Upper lobe of left lung (tissue), 6 donors: Measurements from ENCODE around the gene CD207. TPM values are rescaled to one million over a fixed set of nuclear protein-coding genes. Genes with fewer than 3 reads are reported as not detected.

Experiments used
- ATAC-seq, 2 donors: fragments of 200-7000 bp; cut with Tn5 transposase; one replicate each; pipeline ENCODE4 v1.9.1; 2022; ENCODE audit warnings: mild to moderate bottlenecking in 2 of 2, moderate library complexity in 2 of 2; ENCODE audit not compliant: low FRiP score in 2 of 2
- DNase-seq, 2 donors: peaks; one replicate each; pipeline ENCODE4 v3.0.0-alpha.2; 2019 to 2020
- H3K27ac ChIP-seq, 4 donors: fragments of 200-600 bp; sonication (generic); one replicate each; pipeline ENCODE4 v1.5.1; 2016 to 2019
- H3K27me3 ChIP-seq, 4 donors: fragments of 200-600 bp; sonication (generic); one replicate each; pipeline ENCODE4 v1.5.1; 2017 to 2019
- H3K36me3 ChIP-seq, 4 donors: fragments of 200-600 bp; sonication (generic); one replicate each; pipeline ENCODE4 v1.5.1; 2016 to 2019
- H3K4me1 ChIP-seq, 4 donors: fragments of 200-600 bp; sonication (generic); one replicate each; pipeline ENCODE4 v1.5.1; 2018 to 2019
- H3K4me3 ChIP-seq, 4 donors: fragments of 200-600 bp; sonication (generic); one replicate each; pipeline ENCODE4 v1.5.1; 2017 to 2019; ENCODE audit warnings: mild to moderate bottlenecking in 2 of 4, moderate library complexity in 1 of 4
- H3K9me3 ChIP-seq, 4 donors: fragments of 200-600 bp; sonication (generic); one replicate each; pipeline ENCODE4 v1.5.1; 2018 to 2019
- EP300 ChIP-seq, 4 donors: sonication (generic); formaldehyde crosslinking; IDR thresholded peaks; one replicate each; pipeline ENCODE4 v1.5.1; 2017; ENCODE audit warnings: antibody characterized with exemption in 4 of 4, control low read depth in 2 of 4
- POLR2A ChIP-seq, 4 donors: fragments of 450-650 bp; IDR thresholded peaks; one replicate each; pipeline ENCODE4 v1.5.1; 2016 to 2017; ENCODE audit warnings: antibody characterized with exemption in 4 of 4, mild to moderate bottlenecking in 2 of 4
- POLR2AphosphoS5 ChIP-seq, 2 donors: sonication (generic); formaldehyde crosslinking; IDR thresholded peaks; one replicate each; pipeline ENCODE4 v1.5.1; 2017; ENCODE audit warnings: antibody characterized with exemption in 2 of 2
- WGBS, 2 donors: methylation state at CpG; one replicate each; pipeline ENCODE4 v1.1.5; 2017 to 2018; 5-methylcytosine and 5-hydroxymethylcytosine counted together
- total RNA-seq, 6 donors: library from RNA; depleted of rRNA in 4 of 6; stranded (reverse); fragments of >200 nt in 4 of 6; gene quantifications; one replicate each; pipeline versions ENCODE4 v1.1.0 to v1.2.1, GENCODE V29; 2016 to 2021
- TF ChIP-seq, protein P1 (sequence below), 6 experiments: fragments of 450-650 bp in 4 of 6; fragments of 200-600 bp in 2 of 6; sonication (generic) in 2 of 6; IDR thresholded peaks; one replicate each; pipeline ENCODE4 v1.5.1; 2016 to 2019; ENCODE audit warnings: antibody characterized with exemption in 6 of 6
- donor health status: DM: no; HTN: no; CAD: no; lungs with moderate emphysema.
- donor health status: DM: no; HTN: yes; CAD: no; lungs with severe emphysema.

Gene CD207
- total RNA-seq, 6 donors from 2014 or later: 0.74 to 2.2 TPM; not detected in 4

DNA sequence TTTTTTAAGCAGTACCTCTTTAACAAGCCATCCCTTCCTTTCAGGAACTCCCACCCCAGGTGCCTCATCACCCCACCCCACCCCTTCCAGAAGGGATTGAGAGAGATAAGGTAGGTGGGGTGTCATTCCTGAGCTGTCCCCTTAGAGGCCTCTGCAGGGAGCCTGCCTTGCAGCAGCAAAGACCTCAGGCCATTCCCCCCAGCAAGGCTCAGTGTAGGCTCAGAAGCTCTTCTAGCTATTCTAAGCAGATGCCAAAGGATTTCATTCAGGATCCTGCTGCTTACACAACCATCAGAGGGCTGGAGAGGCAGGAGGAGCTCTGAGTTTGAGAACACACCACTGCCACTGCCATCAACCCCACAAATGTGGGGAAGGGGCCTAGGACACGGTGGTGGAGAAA is 39.4 kb downstream of the CD207 start:
- Histone ChIP-seq H3K27me3 (peaks cover 0 to under 1% (median 0%) of the 10 kb centered on the region in 4 donors), H3K9me3 (peaks cover 0 to 4% (median 0%) of the 10 kb centered on the region in 4 donors), H3K27ac (no peak overlapping the region), H3K4me3 (no peak overlapping the region), H3K4me1 (no peaks in the 10 kb centered on the region), H3K36me3 (no peaks in the 10 kb centered on the region)
- ATAC-seq (no peak), DNase-seq (no peak)
- TF ChIP-seq, protein P1, sequence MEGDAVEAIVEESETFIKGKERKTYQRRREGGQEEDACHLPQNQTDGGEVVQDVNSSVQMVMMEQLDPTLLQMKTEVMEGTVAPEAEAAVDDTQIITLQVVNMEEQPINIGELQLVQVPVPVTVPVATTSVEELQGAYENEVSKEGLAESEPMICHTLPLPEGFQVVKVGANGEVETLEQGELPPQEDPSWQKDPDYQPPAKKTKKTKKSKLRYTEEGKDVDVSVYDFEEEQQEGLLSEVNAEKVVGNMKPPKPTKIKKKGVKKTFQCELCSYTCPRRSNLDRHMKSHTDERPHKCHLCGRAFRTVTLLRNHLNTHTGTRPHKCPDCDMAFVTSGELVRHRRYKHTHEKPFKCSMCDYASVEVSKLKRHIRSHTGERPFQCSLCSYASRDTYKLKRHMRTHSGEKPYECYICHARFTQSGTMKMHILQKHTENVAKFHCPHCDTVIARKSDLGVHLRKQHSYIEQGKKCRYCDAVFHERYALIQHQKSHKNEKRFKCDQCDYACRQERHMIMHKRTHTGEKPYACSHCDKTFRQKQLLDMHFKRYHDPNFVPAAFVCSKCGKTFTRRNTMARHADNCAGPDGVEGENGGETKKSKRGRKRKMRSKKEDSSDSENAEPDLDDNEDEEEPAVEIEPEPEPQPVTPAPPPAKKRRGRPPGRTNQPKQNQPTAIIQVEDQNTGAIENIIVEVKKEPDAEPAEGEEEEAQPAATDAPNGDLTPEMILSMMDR (IDR thresholded peaks at IDR 0.05): no peak
- TF ChIP-seq POLR2A (IDR thresholded peaks at IDR 0.05) (no peak), EP300 (IDR thresholded peaks at IDR 0.05) (no peak), POLR2AphosphoS5 (IDR thresholded peaks at IDR 0.05) (no peak)
- WGBS, 2 donors: 71 to 75% methylated on average over 1 of the region's 1 CpG

DNA sequence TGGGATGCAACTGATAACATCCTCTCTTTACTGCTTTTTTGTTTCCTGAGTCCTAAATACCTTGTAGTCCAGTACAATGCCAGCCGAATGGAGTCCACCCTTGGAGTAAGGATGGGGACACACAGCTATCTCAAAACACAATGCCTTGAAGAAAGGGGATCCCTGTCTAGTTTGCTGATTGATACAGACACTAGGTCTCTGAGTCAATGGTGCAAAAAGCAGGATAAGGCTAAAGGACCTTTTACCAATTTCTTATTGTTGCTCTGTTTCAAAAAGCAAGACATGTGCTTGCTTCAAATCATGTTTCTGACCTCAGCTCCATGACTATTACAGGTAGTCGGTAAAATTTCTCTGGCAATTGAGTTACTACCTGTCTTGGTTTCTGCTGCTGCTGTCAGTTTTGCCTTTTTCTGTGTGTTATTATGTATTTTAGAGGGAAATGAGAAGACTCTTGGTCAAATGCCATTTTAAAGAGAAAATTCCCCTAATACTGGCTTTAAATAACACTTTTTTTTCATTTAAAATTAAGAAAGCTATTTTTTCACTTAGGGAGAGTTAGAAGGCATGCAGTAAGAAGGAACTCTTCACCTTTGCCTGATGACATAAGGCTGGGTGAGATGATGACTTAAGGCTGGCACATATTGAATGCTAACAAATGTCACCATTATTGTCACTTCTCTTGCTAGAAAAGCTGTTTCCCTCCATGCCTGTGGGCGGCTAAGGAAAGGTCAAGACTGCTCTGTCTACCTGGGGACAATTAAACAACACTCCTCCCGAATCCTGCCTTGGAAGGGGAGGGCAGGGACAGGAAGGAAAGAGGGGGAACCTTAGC is 40.2 kb downstream of the CD207 start:
- 66 to 73% methylated on average over 4 of the region's 4 CpGs for WGBS, 2 donors
- ATAC-seq: no peak

DNA sequence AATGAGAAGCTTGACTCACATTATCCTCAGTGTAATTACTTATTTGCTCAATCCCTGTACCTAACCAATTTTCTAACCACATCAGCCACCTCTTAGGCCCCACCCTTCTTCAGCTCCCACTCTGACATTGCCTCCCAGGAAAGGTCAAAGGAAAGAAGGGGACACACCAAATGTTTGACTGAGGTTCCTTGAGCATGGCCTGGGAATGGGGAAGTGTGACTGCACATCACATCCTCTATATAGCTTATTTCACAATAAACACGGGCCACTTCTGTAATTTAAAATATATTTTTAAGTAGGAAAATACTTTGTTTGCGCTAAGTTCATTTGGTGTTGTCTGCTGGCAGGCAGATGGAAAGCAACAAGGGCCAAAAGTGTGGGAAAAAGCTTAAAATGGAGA is 42.2 kb downstream of the CD207 start:
- WGBS, 2 donors: 64 to 77% methylated on average over 2 of the region's 2 CpGs
- Histone ChIP-seq H3K9me3 (no peaks in the 10 kb centered on the region), H3K27ac (no peak overlapping the region), H3K4me3 (no peak overlapping the region), H3K4me1 (peaks cover 11 to 15% (median 13%) of the 10 kb centered on the region in 4 donors), H3K36me3 (no peaks in the 10 kb centered on the region), H3K27me3 (peaks cover 0 to 20% (median 9%) of the 10 kb centered on the region in 4 donors)
- TF ChIP-seq POLR2AphosphoS5 (IDR thresholded peaks at IDR 0.05) (no peak), POLR2A (IDR thresholded peaks at IDR 0.05) (no peak), EP300 (IDR thresholded peaks at IDR 0.05) (no peak)
- TF ChIP-seq, protein P1 (IDR thresholded peaks at IDR 0.05): no peak
- peak in 1 of 2 donors; percentile 57 for ATAC-seq
- no peak for DNase-seq

More for the DNA sequence above, 40.2 kb downstream of the CD207 start:
- no peak for DNase-seq
- Histone ChIP-seq H3K4me3 (no peak overlapping the region), H3K4me1 (peaks cover under 1 to 4% (median 3%) of the 10 kb centered on the region in 4 donors), H3K27ac (no peak overlapping the region), H3K27me3 (peaks cover 0 to 9% (median 4%) of the 10 kb centered on the region in 4 donors), H3K9me3 (peaks cover 0 to 4% (median 0%) of the 10 kb centered on the region in 4 donors), H3K36me3 (no peaks in the 10 kb centered on the region)
- TF ChIP-seq POLR2AphosphoS5 (IDR thresholded peaks at IDR 0.05) (no peak), POLR2A (IDR thresholded peaks at IDR 0.05) (no peak), EP300 (IDR thresholded peaks at IDR 0.05) (no peak)
- TF ChIP-seq, protein P1 (IDR thresholded peaks at IDR 0.05): no peak

DNA sequence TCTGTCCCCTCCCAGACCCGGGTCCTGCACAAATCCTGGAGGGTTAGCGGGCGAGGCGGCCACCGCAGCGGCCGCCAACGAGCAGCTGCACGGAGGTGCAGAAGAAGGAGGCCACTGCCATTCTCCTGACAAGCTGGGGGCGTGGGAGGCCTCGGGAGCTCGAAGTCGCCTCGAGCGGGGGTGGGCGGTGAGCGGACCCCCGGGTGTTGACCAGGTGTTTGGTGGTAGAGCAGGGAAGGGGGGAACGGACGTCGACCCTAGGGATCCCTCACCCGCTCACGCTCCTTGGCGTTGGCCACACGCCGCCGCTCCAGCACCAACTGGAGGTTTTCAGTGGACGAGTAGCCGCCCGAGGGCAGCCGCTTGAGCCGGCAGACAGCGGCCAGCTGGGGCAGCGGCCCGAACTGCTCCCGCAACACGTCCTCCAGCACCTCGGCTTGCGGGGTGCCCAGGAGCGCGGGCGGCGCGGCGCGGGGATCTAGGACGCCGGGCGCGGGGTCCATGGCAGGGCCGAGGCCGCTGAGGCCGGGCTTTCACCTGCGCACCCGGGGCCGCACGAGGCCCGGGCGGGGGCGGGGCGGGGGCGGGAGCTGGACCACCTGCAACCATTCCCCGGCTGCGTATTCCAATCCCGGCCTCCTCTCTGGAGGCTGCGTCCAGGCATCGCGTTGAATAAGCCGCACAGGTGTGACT is 45.3 kb downstream of the CD207 start, which contains the start of gene FIGLA:
Gene FIGLA (minus strand): TSS at position 508 of the 693 bp plus-strand sequence. CDS start 5 bp downstream, at position 503.
- Histone ChIP-seq H3K4me1 (peaks cover 11 to 15% (median 13%) of the 10 kb centered on the region in 4 donors), H3K4me3 (peak within 1 kb of the TSS in 3 of 4 donors; percentile 2 to 37 (median 19)), H3K27me3 (peaks cover 0 to 20% (median 9%) of the 10 kb centered on the region in 4 donors), H3K9me3 (no peaks in the 10 kb centered on the region), H3K36me3 (no peaks in the 10 kb centered on the region), H3K27ac (no peak within 1 kb of the TSS)
- TF ChIP-seq, protein P1 (IDR thresholded peaks at IDR 0.05): no peak
- TF ChIP-seq EP300 (IDR thresholded peaks at IDR 0.05): no peak
- no peak for TF ChIP-seq POLR2AphosphoS5 (IDR thresholded peaks at IDR 0.05)
- no peak for TF ChIP-seq POLR2A (IDR thresholded peaks at IDR 0.05)
- ATAC-seq (peak; percentile 13 to 31), DNase-seq (peak in 1 of 2 donors; percentile 84)
- 5 to 7% methylated on average over 21 to 33 of the region's 69 CpGs for WGBS, 2 donors
